Neuronal stem cell (in vitro differentiated cells): ENCODE measurements around the gene IFIT5.

Source experiments
- DNase-seq: peaks from one replicate; pipeline ENCODE4 v3.0.0-alpha.2; 2013; ENCODE audit warnings: low spot score
- H2AFZ ChIP-seq: one replicate; pipeline ENCODE4 v1.6.1; 2013; ENCODE audit warnings: mild to moderate bottlenecking, low read length, inconsistent platforms
- H2AK5ac ChIP-seq: 2 replicates; pipeline ENCODE4 v1.6.1; 2013; ENCODE audit warnings: low read depth, mild to moderate bottlenecking, inconsistent platforms, low read length, moderate library complexity, mixed read lengths
- H2BK120ac ChIP-seq: 2 replicates; pipeline ENCODE4 v1.6.1; 2013; ENCODE audit warnings: low read depth, mild to moderate bottlenecking, inconsistent platforms, low read length, moderate library complexity, mixed read lengths
- H2BK12ac ChIP-seq: one replicate; pipeline ENCODE4 v1.6.1; 2013; ENCODE audit warnings: low read length, inconsistent platforms
- H2BK15ac ChIP-seq: 2 replicates; pipeline ENCODE4 v1.6.1; 2013; ENCODE audit warnings: mild to moderate bottlenecking, low read length, inconsistent platforms, mixed read lengths
- H2BK5ac ChIP-seq: one replicate; pipeline ENCODE4 v1.6.1; 2013; ENCODE audit warnings: inconsistent platforms, mild to moderate bottlenecking, low read length, moderate library complexity
- H3K14ac ChIP-seq: one replicate; pipeline ENCODE4 v1.6.1; 2013; ENCODE audit warnings: low read length, inconsistent platforms
- H3K18ac ChIP-seq: 2 replicates; pipeline ENCODE4 v1.6.1; 2013; ENCODE audit warnings: low read length, inconsistent platforms
- H3K23ac ChIP-seq: 2 replicates; pipeline ENCODE4 v1.6.1; 2013; ENCODE audit warnings: low read depth, mild to moderate bottlenecking, mixed read lengths, low read length, inconsistent platforms; ENCODE audit not compliant: poor library complexity
- H3K27ac ChIP-seq: replicated peaks from 3 replicates; pipeline ENCODE4 v1.5.1; 2013; ENCODE audit warnings: low read length, inconsistent platforms
- H3K27me3 ChIP-seq, 3 experiments: 2 replicates each; pipeline ENCODE4 v1.6.1; 2013; ENCODE audit warnings: low read length in 3 of 3, mild to moderate bottlenecking in 2 of 3, inconsistent platforms in 1 of 3, low read depth in 1 of 3, mixed read lengths in 1 of 3, moderate library complexity in 1 of 3; ENCODE audit not compliant: control insufficient read depth in 3 of 3, insufficient read depth in 3 of 3
- H3K36me3 ChIP-seq, 2 donors: replicated peaks in 1 of 2; 2 replicates each; pipeline ENCODE4 v1.6.1; 2013; ENCODE audit warnings: low read length in 2 of 2; ENCODE audit not compliant: control insufficient read depth in 2 of 2, insufficient read depth in 2 of 2
- H3K4ac ChIP-seq: 2 replicates; pipeline ENCODE4 v1.6.1; 2013; ENCODE audit warnings: inconsistent platforms, mild to moderate bottlenecking, low read length, moderate library complexity
- H3K4me1 ChIP-seq, 2 donors: 1 replicate in 1 of 2; 2 replicates in 1 of 2; pipeline ENCODE4 v1.6.1; 2013; ENCODE audit warnings: low read length in 2 of 2, low read depth in 1 of 2; ENCODE audit not compliant: control insufficient read depth in 2 of 2, insufficient read depth in 1 of 2
- H3K4me2 ChIP-seq: one replicate; pipeline ENCODE4 v1.6.1; 2013; ENCODE audit warnings: mild to moderate bottlenecking, low read length, inconsistent platforms; ENCODE audit not compliant: insufficient read depth, poor library complexity, severe bottlenecking
- H3K4me3 ChIP-seq, 2 donors: 2 replicates each; pipeline ENCODE4 v1.5.1; 2013; ENCODE audit warnings: low read length in 2 of 2, mild to moderate bottlenecking in 2 of 2, inconsistent platforms in 1 of 2, moderate library complexity in 1 of 2
- H3K79me1 ChIP-seq: one replicate; pipeline ENCODE4 v1.6.1; 2013; ENCODE audit warnings: low read depth, mild to moderate bottlenecking, inconsistent platforms, low read length, moderate library complexity
- H3K9ac ChIP-seq: one replicate; pipeline ENCODE4 v1.6.1; 2013; ENCODE audit warnings: mild to moderate bottlenecking, low read depth, low read length, inconsistent platforms; ENCODE audit not compliant: poor library complexity
- H3K9me3 ChIP-seq, 2 donors: replicated peaks in 1 of 2; 2 replicates each; pipeline versions ENCODE3 to v1.6.1; 2013; ENCODE audit warnings: low read length in 2 of 2, mild to moderate bottlenecking in 2 of 2, inconsistent platforms in 1 of 2, low read depth in 1 of 2, mixed read lengths in 1 of 2, moderate library complexity in 1 of 2; ENCODE audit not compliant: control insufficient read depth in 2 of 2, insufficient read depth in 1 of 2
- H4K8ac ChIP-seq: one replicate; pipeline ENCODE4 v1.6.1; 2013; ENCODE audit warnings: low read depth, mild to moderate bottlenecking, inconsistent platforms, low read length, moderate library complexity
- H4K91ac ChIP-seq: one replicate; pipeline ENCODE4 v1.6.1; 2013; ENCODE audit warnings: low read length, low read depth, mild to moderate bottlenecking, inconsistent platforms; ENCODE audit not compliant: poor library complexity
- WGBS, 2 donors: extraction: QIAGEN DNeasy Blood & Tissue Kit; methylation state at CpG; one replicate each; pipeline ENCODE4 v1.1.7; 2013; ENCODE audit warnings: missing lambda C conversion rate in 2 of 2, mixed read lengths in 1 of 2; ENCODE audit not compliant: insufficient read length in 2 of 2, insufficient replicate concordance in 1 of 2; ENCODE audit errors: extremely low coverage in 2 of 2; 5-methylcytosine and 5-hydroxymethylcytosine counted together

Gene IFIT5

GRCh38 chr10:89377705-89378637 lies 36.4 kb upstream of the IFIT5 start, which contains the start of gene IFIT1B:
Gene IFIT1B (plus strand): TSS chr10:89378056. CDS start chr10:89378136, 80 bp downstream.
- Histone ChIP-seq H4K8ac (no peak within 1 kb of the TSS), H2BK12ac (no peak within 1 kb of the TSS), H3K4me1 (peaks cover 2 to 10% of the 10 kb centered on the region in 2 donors), H3K36me3 (no peaks in the 10 kb centered on the region), H3K27ac (no peak within 1 kb of the TSS), H3K9me3 (no peaks in the 10 kb centered on the region), H3K79me1 (no peaks in the 10 kb centered on the region), H2BK5ac (no peak within 1 kb of the TSS), H3K9ac (no peak within 1 kb of the TSS), H3K4ac (no peak within 1 kb of the TSS), H3K23ac (no peak within 1 kb of the TSS), H2BK120ac (no peak within 1 kb of the TSS), H4K91ac (no peak within 1 kb of the TSS), H2AK5ac (no peak within 1 kb of the TSS), H3K4me3 (no peak within 1 kb of the TSS), H2BK15ac (no peak within 1 kb of the TSS), H3K27me3 (no peaks in the 10 kb centered on the region), H3K14ac (no peak within 1 kb of the TSS), H3K4me2 (no peak within 1 kb of the TSS), H3K18ac (no peak within 1 kb of the TSS), H2AFZ (no peak within 1 kb of the TSS)
- DNase-seq, result no peak
- no CpG with 5 or more reads among the region's 5 CpGs for WGBS, 2 donors

GRCh38 chr10:89379103-89379502 lies 35.3 kb upstream of the IFIT5 start:
- Histone ChIP-seq H3K14ac (no peak overlapping the region), H3K4me2 (no peak overlapping the region), H4K8ac (no peak overlapping the region), H3K27ac (no peak overlapping the region), H3K4ac (no peak overlapping the region), H3K4me1 (peaks cover 0 to 5% of the 10 kb centered on the region in 2 donors), H2BK12ac (no peak overlapping the region), H3K79me1 (no peaks in the 10 kb centered on the region), H2BK120ac (no peak overlapping the region), H2BK15ac (no peak overlapping the region), H2BK5ac (no peak overlapping the region), H4K91ac (no peak overlapping the region), H3K9me3 (no peaks in the 10 kb centered on the region), H3K18ac (no peak overlapping the region), H2AK5ac (no peak overlapping the region), H3K36me3 (no peaks in the 10 kb centered on the region), H3K23ac (no peak overlapping the region), H3K4me3 (no peak overlapping the region), H3K9ac (no peak overlapping the region), H2AFZ (no peak overlapping the region), H3K27me3 (no peaks in the 10 kb centered on the region)
- no peak for DNase-seq

GRCh38 chr10:89382757-89383156 lies 31.6 kb upstream of the IFIT5 start:
- H2BK12ac ChIP-seq, result no peak overlapping the region

GRCh38 chr10:89384474-89385340 lies 29.7 kb upstream of the IFIT5 start:
- Histone ChIP-seq H3K27me3 (no peaks in the 10 kb centered on the region), H3K23ac (no peak overlapping the region), H3K36me3 (no peaks in the 10 kb centered on the region), H3K9ac (no peak overlapping the region), H4K8ac (no peak overlapping the region), H2BK12ac (no peak overlapping the region), H3K79me1 (no peaks in the 10 kb centered on the region), H3K4me3 (no peak overlapping the region), H2BK15ac (no peak overlapping the region), H3K14ac (no peak overlapping the region), H3K9me3 (no peaks in the 10 kb centered on the region), H3K4me1 (peaks cover 0 to 3% of the 10 kb centered on the region in 2 donors), H3K4me2 (no peak overlapping the region), H4K91ac (no peak overlapping the region), H3K18ac (no peak overlapping the region), H2AFZ (no peak overlapping the region), H2BK120ac (no peak overlapping the region), H2AK5ac (no peak overlapping the region), H3K27ac (no peak overlapping the region), H2BK5ac (no peak overlapping the region), H3K4ac (no peak overlapping the region)
- no peak for DNase-seq
- WGBS, 2 donors, result no CpG with 5 or more reads among the region's 4 CpGs

More at GRCh38 chr10:89382757-89383156, 31.6 kb upstream of the IFIT5 start:
- Histone ChIP-seq H4K91ac (no peak overlapping the region), H2BK5ac (no peak overlapping the region), H3K4ac (no peak overlapping the region), H3K4me2 (no peak overlapping the region), H4K8ac (no peak overlapping the region), H3K27ac (no peak overlapping the region), H3K23ac (no peak overlapping the region), H3K18ac (no peak overlapping the region), H3K27me3 (no peaks in the 10 kb centered on the region), H3K79me1 (no peaks in the 10 kb centered on the region), H2AFZ (no peak overlapping the region), H3K4me3 (no peak overlapping the region), H2AK5ac (no peak overlapping the region), H3K9me3 (no peaks in the 10 kb centered on the region), H3K14ac (no peak overlapping the region), H3K9ac (no peak overlapping the region), H2BK120ac (no peak overlapping the region), H3K4me1 (peaks cover 0 to 3% of the 10 kb centered on the region in 2 donors), H2BK15ac (no peak overlapping the region), H3K36me3 (no peaks in the 10 kb centered on the region)
- no CpG with 5 or more reads among the region's 1 CpG for WGBS, 2 donors
- no peak for DNase-seq
